K562 (cell line): ENCODE results near the gene TSC22D3.

Source experiments
- CTCF ChIP-seq, 3 experiments: IDR thresholded peaks in 2 of 3; conservative IDR thresholded peaks in 1 of 3; 2 replicates each; pipeline ENCODE4 v1.5.1; 2011 to 2012; ENCODE audit warnings: low read length in 3 of 3, mild to moderate bottlenecking in 3 of 3, control low read depth in 2 of 3, improper control_type of control experiment in 1 of 3, inconsistent platforms in 1 of 3, low read depth in 1 of 3, mixed read lengths in 1 of 3, moderate library complexity in 1 of 3; ENCODE audit not compliant: insufficient read depth in 2 of 3
- MLLT1 ChIP-seq, 2 experiments: fragments of 450-650 bp; IDR thresholded peaks; 2 replicates each; pipeline ENCODE4 v1.6.1; 2016
- ZNF143 ChIP-seq: sonication (generic); formaldehyde crosslinking; IDR thresholded peaks from 2 replicates; pipeline ENCODE4 v1.9.0; 2022; ENCODE audit warnings: mild to moderate bottlenecking, missing genetic modification reagents

GRCh38 chrX:107712231-107713202 is 63.1 kb downstream of the TSC22D3 start:
- no peak for TF ChIP-seq ZNF143
- no peak for TF ChIP-seq CTCF (IDR thresholded peaks at IDR 0.05 in 2 of 3, conservative IDR thresholded peaks at IDR 0.05 in 1 of 3; ENCODE audit: insufficient read depth in 2 of 3, low read depth in 1 of 3, low read length in 3 of 3)
- TF ChIP-seq MLLT1 (IDR thresholded peaks at IDR 0.05) = no peak
